Pancreas (tissue), 10 donors: Measurements from ENCODE around the gene JOSD1. TPM values are rescaled to one million over a fixed set of nuclear protein-coding genes. Genes with fewer than 3 reads are reported as not detected.

Source experiments
- ATAC-seq, 4 donors: fragments of 200-7000 bp; cut with Tn5 transposase; one replicate each; pipeline versions ENCODE4 v1.8.0 to v1.9.1; 2020; ENCODE audit warnings: mild to moderate bottlenecking in 4 of 4, moderate library complexity in 4 of 4
- DNase-seq, 6 donors: peaks; one replicate each; pipeline ENCODE4 v3.0.0-alpha.2; 2020
- FAIRE-seq: peaks from 2 replicates; lab custom pipeline; 2012; peaks lifted over from hg19 to GRCh38; lab: Jason Lieb, UNC
- H3K27ac ChIP-seq, 4 donors: fragments of 200-600 bp; sonication (generic); 1 replicate in 3 of 4; 2 replicates in 1 of 4; pipeline versions ENCODE4 v1.5.0 to v1.8.0; 2020
- H3K27me3 ChIP-seq, 4 donors: fragments of 200-600 bp; one replicate each; pipeline ENCODE4 v1.8.0; 2021
- H3K36me3 ChIP-seq, 3 donors: fragments of 200-600 bp; sonication (generic) in 1 of 3; one replicate each; pipeline versions ENCODE4 v1.5.0 to v1.8.0; 2020 to 2021
- H3K4me1 ChIP-seq, 3 donors: fragments of 200-600 bp; one replicate each; pipeline ENCODE4 v1.8.0; 2021
- H3K4me3 ChIP-seq, 4 donors: fragments of 200-600 bp; sonication (generic) in 2 of 4; one replicate each; pipeline versions ENCODE4 v1.5.0 to v1.8.0; 2020 to 2021
- H3K9me3 ChIP-seq, 4 donors: fragments of 200-600 bp; one replicate each; pipeline ENCODE4 v1.8.0; 2021
- CTCF ChIP-seq, 4 donors: fragments of 200-600 bp; sonication (generic) in 3 of 4; IDR thresholded peaks; one replicate each; pipeline versions ENCODE4 v1.5.0 to v1.8.0; 2021; ENCODE audit warnings: antibody characterized with exemption in 4 of 4
- WGBS, 2 donors: extraction: QIAGEN DNeasy Blood & Tissue Kit; methylation state at CpG; one replicate each; pipeline ENCODE4 v1.1.7; 2013; 5-methylcytosine and 5-hydroxymethylcytosine counted together
- intact Hi-C, 3 donors: fragments of 100-400 bp; cut with DNase I; formaldehyde crosslinking; loops; one replicate each; pipeline versions ENCODE4 v1.11.1 to v1.14.2; 2022
- polyA plus RNA-seq, 2 donors: library from polyadenylated mRNA; stranded (reverse); fragments of 200-250 nt; gene quantifications; one replicate each; pipeline ENCODE4 v1.2.3, GENCODE V29; 2013
- total RNA-seq, 6 donors: library from RNA; stranded (reverse); fragmentation: NEBNext Ultra II Directional in 4 of 6; extraction: Animal tissue kit (Norgen Biotek cat#: 25700) in 4 of 6; gene quantifications; one replicate each; pipeline versions ENCODE4 v1.2.1 to v1.2.4, GENCODE V29; 2021 to 2023
- donor health status: healthy with polysubstance abuse.
- donor health status: DM: no; HTN: no; CAD: no; lungs with moderate emphysema.
- donor health status: DM: no; HTN: no; CAD: no.
- donor health status: control.
- donor health status: control.
- donor health status: Bipolar disorder and iron deficiency.
- donor health status: DM: yes; HTN: yes; CAD: no.
- donor health status: DM: no; HTN: no; CAD: no.
- donor health status: DM: no; HTN: no; CAD: no.
- donor health status: DM: yes; HTN: yes; CAD: no.

Gene JOSD1
- total and polyA plus RNA-seq, 8 donors = 10.9 to 32.3 (median 20.0) TPM

- peak; percentile 74 to 89 (median 82) for ATAC-seq
- no peak for TF ChIP-seq CTCF (IDR thresholded peaks at IDR 0.05)
- Histone ChIP-seq H3K4me1 (peaks cover 18 to 32% (median 29%) of the 10 kb centered on the region in 3 donors), H3K36me3 (no peaks in the 10 kb centered on the region), H3K4me3 (peak within 1 kb of the TSS; percentile 87 to 99 (median 90)), H3K9me3 (no peaks in the 10 kb centered on the region), H3K27me3 (no peaks in the 10 kb centered on the region), H3K27ac (peak within 1 kb of the TSS; percentile 87 to 97 (median 92))
- intact Hi-C loops = no loop called here
- FAIRE-seq = peak; percentile 98
- 0% methylated on average over 54 to 55 of the region's 55 CpGs for WGBS, 2 donors
- DNase-seq = peak; percentile 88 to 99 (median 98)
Measured at GRCh38 chr22:38705235-38706100, 4.7 kb upstream of the JOSD1 start, which contains the start of gene GTPBP1. Gene GTPBP1, plus strand, starts transcription at chr22:38705944. Its CDS starts 12 bp downstream, at chr22:38705956.

- peaks cover 18 to 32% (median 29%) of the 10 kb centered on the region in 3 donors for H3K4me1 ChIP-seq
- FAIRE-seq (no peak), DNase-seq (no peak), ATAC-seq (no peak)
- no peak for TF ChIP-seq CTCF (IDR thresholded peaks at IDR 0.05)
- no peaks in the 10 kb centered on the region for H3K27me3 ChIP-seq
- H3K27ac ChIP-seq = peak overlapping the region; percentile 43 to 91 (median 75)
- intact Hi-C loops = no loop called here
- peak overlapping the region in 2 of 4 donors; percentile 25 to 33 for H3K4me3 ChIP-seq
- 3 to 5% methylated on average over 10 of the region's 10 CpGs for WGBS, 2 donors
- no peaks in the 10 kb centered on the region for H3K36me3 ChIP-seq
- H3K9me3 ChIP-seq = no peaks in the 10 kb centered on the region
Measured at GRCh38 chr22:38704654-38705234, 4.0 kb upstream of the JOSD1 start.

- FAIRE-seq = no peak
- TF ChIP-seq CTCF (IDR thresholded peaks at IDR 0.05) = no peak
- Histone ChIP-seq H3K9me3 (no peaks in the 10 kb centered on the region), H3K4me3 (peak overlapping the region; percentile 47 to 70 (median 62)), H3K36me3 (no peaks in the 10 kb centered on the region), H3K4me1 (peaks cover 38 to 46% (median 43%) of the 10 kb centered on the region in 3 donors), H3K27ac (peak overlapping the region; percentile 94 to 99 (median 97)), H3K27me3 (no peaks in the 10 kb centered on the region)
- WGBS, 2 donors = 0% methylated on average over 28 to 57 of the region's 57 CpGs
- peak; percentile 26 to 49 (median 30) for ATAC-seq
- DNase-seq = peak in 4 of 6 donors; percentile 62 to 88 (median 82)
- intact Hi-C loops = no loop called here
Measured at GRCh38 chr22:38700270-38700788, 414 bp downstream of the JOSD1 start.

GRCh38 chr22:38699784-38700183, 959 bp downstream of the JOSD1 start:
- DNase-seq = no peak
- Histone ChIP-seq H3K4me1 (peaks cover 38 to 43% (median 43%) of the 10 kb centered on the region in 3 donors), H3K4me3 (peak overlapping the region; percentile 47 to 70 (median 62)), H3K27ac (peak overlapping the region; percentile 94 to 99 (median 97)), H3K36me3 (no peaks in the 10 kb centered on the region), H3K27me3 (no peaks in the 10 kb centered on the region), H3K9me3 (no peaks in the 10 kb centered on the region)
- intact Hi-C loops = no loop called here
- TF ChIP-seq CTCF (IDR thresholded peaks at IDR 0.05) = no peak
- no peak for FAIRE-seq
- no peak for ATAC-seq
- WGBS, 2 donors = 15 to 22% methylated on average over 6 of the region's 6 CpGs
